HL-60 (cell line): ENCODE results near the gene NPAS2.

Experiments used
- DNase-seq, 2 experiments: peaks; one replicate each; pipeline ENCODE4 v3.0.0-alpha.2; 2010 to 2020; ENCODE audit warnings: low read depth in 1 of 2, low spot score in 1 of 2
- H3K27ac ChIP-seq: fragments of 250-450 bp; sonication (Bioruptor Pico); replicated peaks from 2 replicates; pipeline ENCODE4 v1.5.1; 2020; ENCODE audit warnings: mild to moderate bottlenecking, moderate library complexity
- H3K27me3 ChIP-seq: fragments of 250-450 bp; sonication (Bioruptor Pico); 2 replicates; pipeline ENCODE4 v1.5.1; 2021; ENCODE audit warnings: mild to moderate bottlenecking, moderate library complexity; ENCODE audit not compliant: insufficient read depth, poor library complexity, severe bottlenecking
- H3K4me3 ChIP-seq: replicated peaks from 2 replicates; pipeline ENCODE4 v1.5.1; 2011; ENCODE audit warnings: mild to moderate bottlenecking, control low read depth, low read length; ENCODE audit not compliant: insufficient read depth
- CTCF ChIP-seq: IDR thresholded peaks from one replicate; pipeline ENCODE4 v1.5.1; 2011; ENCODE audit warnings: low read length, control low read depth, inconsistent platforms; ENCODE audit not compliant: insufficient read depth
- GABPA ChIP-seq: IDR thresholded peaks from 2 replicates; pipeline ENCODE4 v1.6.1; 2012; ENCODE audit warnings: low read depth
- POLR2AphosphoS5 ChIP-seq: IDR thresholded peaks from 2 replicates; pipeline ENCODE4 v1.6.1; 2012; ENCODE audit warnings: low read depth
- REST ChIP-seq: IDR thresholded peaks from 2 replicates; pipeline ENCODE4 v1.6.1; 2012; ENCODE audit warnings: low read depth; ENCODE audit not compliant: insufficient replicate concordance
- SPI1 ChIP-seq: IDR thresholded peaks from 2 replicates; pipeline ENCODE4 v1.6.1; 2012; ENCODE audit warnings: low read depth, mild to moderate bottlenecking, borderline replicate concordance

The NPAS2 gene

GRCh38 chr2:100803334-100803733 is 16.6 kb upstream of the NPAS2 start:
- no peaks in the 10 kb centered on the region for H3K27me3 ChIP-seq
- no peak overlapping the region for H3K4me3 ChIP-seq
- TF ChIP-seq REST (no peak), GABPA (no peak), SPI1 (no peak), CTCF (no peak), POLR2AphosphoS5 (no peak)
- DNase-seq, result no peak
- no peak overlapping the region for H3K27ac ChIP-seq

GRCh38 chr2:100806550-100806949 is 13.4 kb upstream of the NPAS2 start:
- no peak overlapping the region for H3K4me3 ChIP-seq
- no peak for DNase-seq
- TF ChIP-seq CTCF (no peak), SPI1 (no peak), GABPA (no peak), REST (no peak), POLR2AphosphoS5 (no peak)
- peaks cover 2% of the 10 kb centered on the region for H3K27me3 ChIP-seq
- H3K27ac ChIP-seq, result no peak overlapping the region

GRCh38 chr2:100807707-100808106 is 12.2 kb upstream of the NPAS2 start:
- Histone ChIP-seq H3K27me3 (peaks cover 2% of the 10 kb centered on the region), H3K27ac (no peak overlapping the region), H3K4me3 (no peak overlapping the region)
- DNase-seq, result no peak
- TF ChIP-seq SPI1 (no peak), POLR2AphosphoS5 (no peak), REST (no peak), GABPA (no peak), CTCF (no peak)
